ENCODE data around the gene DDC. TPM values are rescaled to one million over a fixed set of nuclear protein-coding genes. Genes with fewer than 3 reads are reported as not detected.

DDC gene
- total RNA-seq, 1 donor from 2014 or later = 3.0 TPM

DNA sequence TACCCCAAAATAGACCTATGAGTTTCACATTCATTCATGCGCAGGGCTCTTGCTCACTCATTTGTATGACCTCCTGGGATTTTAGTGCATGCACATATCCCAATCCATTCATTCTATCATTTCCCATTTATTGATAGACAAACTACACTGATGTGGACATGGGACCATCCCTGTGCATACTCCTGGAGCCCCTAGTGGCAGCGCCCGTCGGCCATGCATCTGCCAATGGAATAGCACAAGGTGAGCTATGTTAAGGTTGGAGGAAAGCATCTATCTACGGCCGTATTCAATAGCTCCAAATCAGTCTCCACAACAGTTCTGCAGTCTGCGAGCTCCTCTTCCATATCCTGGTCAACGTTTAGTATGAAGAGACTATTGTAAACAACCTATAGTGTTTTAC lies 83.3 kb downstream of the DDC start:
- no peak for DNase-seq
- no peak overlapping the region for H3K27ac ChIP-seq
- no peaks in the 10 kb centered on the region for H3K9me3 ChIP-seq
- H3K4me1 ChIP-seq = no peaks in the 10 kb centered on the region
- TF ChIP-seq, protein P1, sequence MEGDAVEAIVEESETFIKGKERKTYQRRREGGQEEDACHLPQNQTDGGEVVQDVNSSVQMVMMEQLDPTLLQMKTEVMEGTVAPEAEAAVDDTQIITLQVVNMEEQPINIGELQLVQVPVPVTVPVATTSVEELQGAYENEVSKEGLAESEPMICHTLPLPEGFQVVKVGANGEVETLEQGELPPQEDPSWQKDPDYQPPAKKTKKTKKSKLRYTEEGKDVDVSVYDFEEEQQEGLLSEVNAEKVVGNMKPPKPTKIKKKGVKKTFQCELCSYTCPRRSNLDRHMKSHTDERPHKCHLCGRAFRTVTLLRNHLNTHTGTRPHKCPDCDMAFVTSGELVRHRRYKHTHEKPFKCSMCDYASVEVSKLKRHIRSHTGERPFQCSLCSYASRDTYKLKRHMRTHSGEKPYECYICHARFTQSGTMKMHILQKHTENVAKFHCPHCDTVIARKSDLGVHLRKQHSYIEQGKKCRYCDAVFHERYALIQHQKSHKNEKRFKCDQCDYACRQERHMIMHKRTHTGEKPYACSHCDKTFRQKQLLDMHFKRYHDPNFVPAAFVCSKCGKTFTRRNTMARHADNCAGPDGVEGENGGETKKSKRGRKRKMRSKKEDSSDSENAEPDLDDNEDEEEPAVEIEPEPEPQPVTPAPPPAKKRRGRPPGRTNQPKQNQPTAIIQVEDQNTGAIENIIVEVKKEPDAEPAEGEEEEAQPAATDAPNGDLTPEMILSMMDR (IDR thresholded peaks at IDR 0.05) = no peak
- intact Hi-C loops (cut with DNase I) = no loop called here
- H3K27me3 ChIP-seq (ENCODE audit: low read depth) = no peaks in the 10 kb centered on the region
- H3K36me3 ChIP-seq = no peaks in the 10 kb centered on the region
- H3K4me3 ChIP-seq = no peak overlapping the region
- no peak for ATAC-seq

DNA sequence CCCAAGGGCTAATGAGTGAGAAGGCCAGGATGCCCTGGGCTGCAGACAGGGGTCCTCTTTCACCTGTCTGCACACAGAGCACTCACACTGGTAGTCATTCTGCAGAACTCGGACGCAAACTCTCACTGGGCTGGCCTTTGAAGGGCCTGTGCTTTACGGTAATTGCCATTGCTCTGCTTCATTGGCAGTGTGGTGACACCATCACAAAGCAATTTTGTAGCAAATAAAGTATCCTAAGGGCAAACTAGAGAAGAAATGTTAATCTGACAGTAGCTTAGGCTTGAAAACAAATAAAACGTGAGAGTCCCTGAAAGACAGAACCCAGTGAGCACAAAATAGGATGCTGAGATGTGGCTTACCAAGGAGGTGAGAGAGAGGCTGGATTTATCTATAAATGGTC lies 84.4 kb downstream of the DDC start:
- no peak for DNase-seq
- H3K36me3 ChIP-seq = no peaks in the 10 kb centered on the region
- H3K4me1 ChIP-seq = no peaks in the 10 kb centered on the region
- TF ChIP-seq, protein P1 (IDR thresholded peaks at IDR 0.05) = no peak
- peak; percentile 33 to 39 for ATAC-seq
- H3K27me3 ChIP-seq (ENCODE audit: low read depth) = no peaks in the 10 kb centered on the region
- no peak overlapping the region for H3K27ac ChIP-seq
- intact Hi-C loops (cut with DNase I) = no loop called here
- no peak overlapping the region for H3K4me3 ChIP-seq
- H3K9me3 ChIP-seq = no peaks in the 10 kb centered on the region

DNA sequence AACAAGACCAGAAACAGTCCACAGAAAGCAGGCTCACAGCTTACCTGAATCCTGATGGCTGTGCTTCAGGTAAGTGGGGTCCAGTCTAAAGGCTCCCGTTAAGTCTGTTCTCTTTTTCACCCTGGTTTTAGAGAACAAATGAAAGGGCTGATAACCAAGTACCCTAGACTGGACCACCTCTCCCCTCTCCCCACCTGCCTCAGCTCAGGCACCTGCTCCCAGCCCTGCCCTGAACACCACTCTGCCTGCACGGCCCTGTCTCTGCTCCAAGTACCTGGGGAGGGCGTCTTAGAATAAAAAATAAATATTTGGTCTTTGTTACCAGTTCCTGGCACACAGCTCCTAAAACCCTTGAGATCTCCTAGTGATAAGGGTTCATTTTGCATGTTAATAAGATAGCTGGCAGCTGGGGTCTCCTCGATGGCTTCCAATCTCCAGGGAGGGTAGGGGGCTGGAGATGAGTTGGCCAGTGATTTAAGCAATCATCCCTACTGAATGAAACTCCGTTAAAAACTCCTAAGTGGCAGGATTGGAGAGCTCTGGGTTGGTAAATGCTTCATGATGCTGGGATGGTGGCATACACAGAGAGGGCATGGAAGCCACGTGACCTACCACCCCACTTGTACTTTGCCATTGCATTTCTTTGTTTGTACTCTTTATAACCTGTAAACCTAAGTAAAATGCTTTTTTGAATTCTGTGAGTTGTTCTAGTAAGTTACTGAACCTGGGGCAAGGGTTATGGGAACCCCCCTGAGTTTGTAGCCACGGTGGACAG lies 85.3 kb downstream of the DDC start:
- H3K4me3 ChIP-seq = no peak overlapping the region
- TF ChIP-seq, protein P1 (IDR thresholded peaks at IDR 0.05) = no peak
- no peaks in the 10 kb centered on the region for H3K36me3 ChIP-seq
- H3K27me3 ChIP-seq (ENCODE audit: low read depth) = no peaks in the 10 kb centered on the region
- no peak overlapping the region for H3K27ac ChIP-seq
- DNase-seq (no peak), ATAC-seq (peak; percentile 75 to 82)
- no peaks in the 10 kb centered on the region for H3K4me1 ChIP-seq
- intact Hi-C loops (cut with DNase I) = no loop called here
- H3K9me3 ChIP-seq = no peaks in the 10 kb centered on the region

DNA sequence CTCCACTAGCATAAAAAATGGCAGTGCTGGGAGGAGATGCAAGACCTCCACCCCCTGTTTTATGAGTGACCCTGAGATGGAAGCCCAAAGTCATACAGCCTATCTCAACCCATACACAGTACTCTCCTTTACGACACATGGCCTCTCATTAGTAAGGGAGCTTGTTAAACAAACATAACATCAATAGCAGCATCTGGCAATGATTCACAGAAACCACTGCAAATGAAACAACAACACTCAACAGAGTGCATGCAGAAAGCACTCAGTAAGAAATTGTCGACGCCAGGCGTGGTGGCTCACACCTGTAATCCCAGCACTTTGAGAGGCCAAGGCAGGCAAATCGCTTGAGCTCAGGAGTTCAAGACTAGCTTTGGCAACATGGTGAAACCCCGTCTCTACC lies 87.6 kb downstream of the DDC start:
- intact Hi-C loops (cut with DNase I) = no loop called here
- Histone ChIP-seq H3K4me1 (no peaks in the 10 kb centered on the region), H3K4me3 (no peak overlapping the region), H3K27me3 (ENCODE audit: low read depth) (no peaks in the 10 kb centered on the region), H3K27ac (no peak overlapping the region), H3K9me3 (no peaks in the 10 kb centered on the region), H3K36me3 (no peaks in the 10 kb centered on the region)
- TF ChIP-seq, protein P1 (IDR thresholded peaks at IDR 0.05) = no peak
- ATAC-seq (no peak), DNase-seq (no peak)

DNA sequence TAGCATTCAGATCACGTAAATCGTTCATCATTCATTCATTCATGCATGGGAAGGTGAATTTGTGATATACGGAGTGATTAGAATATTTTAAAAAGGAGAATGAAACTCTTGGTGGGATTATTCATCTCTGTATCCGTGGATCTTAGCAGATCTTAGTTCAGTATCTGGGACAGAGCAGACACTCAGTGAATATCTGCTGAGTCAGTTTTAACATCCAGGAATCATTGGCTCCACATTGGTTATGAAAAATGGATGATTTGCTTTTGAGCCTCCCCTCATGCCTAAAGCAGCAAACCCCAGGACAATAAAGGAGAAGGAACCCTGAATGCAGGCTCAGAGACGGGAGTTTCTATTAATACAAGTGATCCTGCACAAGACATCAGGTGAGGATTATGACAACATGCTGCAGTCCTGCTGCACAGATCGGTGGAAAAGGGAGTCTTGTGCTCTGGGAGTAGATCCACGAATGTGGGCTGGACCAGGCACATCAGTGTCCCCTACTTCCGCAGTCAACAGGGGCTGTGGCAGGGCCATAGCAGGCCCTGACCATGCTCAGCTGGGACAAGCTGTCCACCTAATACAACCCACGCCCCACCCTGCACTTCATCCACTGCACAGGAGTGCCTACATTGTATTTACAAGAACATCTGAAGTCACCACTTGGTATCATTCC lies 88.1 kb downstream of the DDC start:
- H3K36me3 ChIP-seq = no peaks in the 10 kb centered on the region
- H3K27ac ChIP-seq = no peak overlapping the region
- no peak for DNase-seq
- no peaks in the 10 kb centered on the region for H3K4me1 ChIP-seq
- H3K4me3 ChIP-seq = no peak overlapping the region
- ATAC-seq = no peak
- no peaks in the 10 kb centered on the region for H3K9me3 ChIP-seq
- no peaks in the 10 kb centered on the region for H3K27me3 ChIP-seq (ENCODE audit: low read depth)
- intact Hi-C loops (cut with DNase I) = no loop called here
- TF ChIP-seq, protein P1 (IDR thresholded peaks at IDR 0.05) = no peak

Data from lower lobe of right lung (tissue), 2 donors.